ENCODE data around the gene CNTNAP2.

CNTNAP2 gene

DNA sequence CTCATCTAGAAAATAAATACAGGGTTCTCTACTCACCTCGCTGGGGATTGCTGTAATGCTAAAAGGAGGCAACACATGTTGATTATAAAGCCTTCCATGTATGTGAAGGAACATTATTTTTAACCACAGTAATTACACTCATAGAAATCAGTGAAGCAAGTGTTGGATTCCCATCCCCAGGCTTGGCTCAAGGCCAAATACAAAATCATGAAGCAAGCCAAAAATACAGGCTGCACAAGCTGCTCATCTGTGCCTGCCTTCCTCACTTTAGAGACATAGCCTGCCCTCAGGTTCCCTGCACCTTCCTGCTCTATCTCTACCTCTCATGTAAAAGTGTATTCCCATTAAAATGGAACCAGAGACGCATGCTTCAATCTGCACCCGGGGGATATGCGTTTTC lies 1396.8 kb downstream of the CNTNAP2 start:
- H3K9ac ChIP-seq (ENCODE audit: low read depth in 1 of 2, low read length in 2 of 2) = no peak overlapping the region
- no peaks in the 10 kb centered on the region for H3K4me1 ChIP-seq (ENCODE audit: control insufficient read depth in 2 of 2, insufficient read depth in 2 of 2, low read length in 2 of 2)
- H3K27ac ChIP-seq (ENCODE audit: low read depth in 2 of 2, low read length in 2 of 2) = no peak overlapping the region
- no peaks in the 10 kb centered on the region for H3K36me3 ChIP-seq (ENCODE audit: control insufficient read depth in 2 of 2, insufficient read depth in 2 of 2, low read length in 2 of 2)
- no peaks in the 10 kb centered on the region for H3K27me3 ChIP-seq (ENCODE audit: control insufficient read depth in 2 of 2, insufficient read depth in 2 of 2, low read length in 2 of 2)
- H3K4me3 ChIP-seq (ENCODE audit: low read length in 2 of 2) = no peak overlapping the region
- no peaks in the 10 kb centered on the region for H3K9me3 ChIP-seq (ENCODE audit: control insufficient read depth in 2 of 2, low read length in 2 of 2)

- no peaks in the 10 kb centered on the region for H3K36me3 ChIP-seq (ENCODE audit: control insufficient read depth in 2 of 2, insufficient read depth in 2 of 2, low read length in 2 of 2)
- H3K9ac ChIP-seq (ENCODE audit: low read depth in 1 of 2, low read length in 2 of 2) = no peak overlapping the region
- H3K4me3 ChIP-seq (ENCODE audit: low read length in 2 of 2) = no peak overlapping the region
- H3K4me1 ChIP-seq (ENCODE audit: control insufficient read depth in 2 of 2, insufficient read depth in 2 of 2, low read length in 2 of 2) = no peaks in the 10 kb centered on the region
- no peaks in the 10 kb centered on the region for H3K27me3 ChIP-seq (ENCODE audit: control insufficient read depth in 2 of 2, insufficient read depth in 2 of 2, low read length in 2 of 2)
- H3K27ac ChIP-seq (ENCODE audit: low read depth in 2 of 2, low read length in 2 of 2) = no peak overlapping the region
- no peaks in the 10 kb centered on the region for H3K9me3 ChIP-seq (ENCODE audit: control insufficient read depth in 2 of 2, low read length in 2 of 2)
Observed at GRCh38 chr7:147516391-147516790, 1399.8 kb downstream of the CNTNAP2 start.

GRCh38 chr7:147519062-147519461 lies 1402.5 kb downstream of the CNTNAP2 start:
- H3K27me3 ChIP-seq (ENCODE audit: control insufficient read depth in 2 of 2, insufficient read depth in 2 of 2, low read length in 2 of 2) = no peaks in the 10 kb centered on the region
- no peak overlapping the region for H3K4me3 ChIP-seq (ENCODE audit: low read length in 2 of 2)
- H3K9me3 ChIP-seq (ENCODE audit: control insufficient read depth in 2 of 2, low read length in 2 of 2) = no peaks in the 10 kb centered on the region
- H3K36me3 ChIP-seq (ENCODE audit: control insufficient read depth in 2 of 2, insufficient read depth in 2 of 2, low read length in 2 of 2) = no peaks in the 10 kb centered on the region
- H3K9ac ChIP-seq (ENCODE audit: low read depth in 1 of 2, low read length in 2 of 2) = no peak overlapping the region
- no peak overlapping the region for H3K27ac ChIP-seq (ENCODE audit: low read depth in 2 of 2, low read length in 2 of 2)
- H3K4me1 ChIP-seq (ENCODE audit: control insufficient read depth in 2 of 2, insufficient read depth in 2 of 2, low read length in 2 of 2) = no peaks in the 10 kb centered on the region

- no peak overlapping the region for H3K4me3 ChIP-seq (ENCODE audit: low read length in 2 of 2)
- no peaks in the 10 kb centered on the region for H3K36me3 ChIP-seq (ENCODE audit: control insufficient read depth in 2 of 2, insufficient read depth in 2 of 2, low read length in 2 of 2)
- H3K9ac ChIP-seq (ENCODE audit: low read depth in 1 of 2, low read length in 2 of 2) = no peak overlapping the region
- no peaks in the 10 kb centered on the region for H3K4me1 ChIP-seq (ENCODE audit: control insufficient read depth in 2 of 2, insufficient read depth in 2 of 2, low read length in 2 of 2)
- no peaks in the 10 kb centered on the region for H3K9me3 ChIP-seq (ENCODE audit: control insufficient read depth in 2 of 2, low read length in 2 of 2)
- no peak overlapping the region for H3K27ac ChIP-seq (ENCODE audit: low read depth in 2 of 2, low read length in 2 of 2)
- H3K27me3 ChIP-seq (ENCODE audit: control insufficient read depth in 2 of 2, insufficient read depth in 2 of 2, low read length in 2 of 2) = no peaks in the 10 kb centered on the region
Observed at GRCh38 chr7:147523056-147523455, 1406.5 kb downstream of the CNTNAP2 start.

- Histone ChIP-seq H3K9ac (ENCODE audit: low read depth in 1 of 2, low read length in 2 of 2) (no peak overlapping the region), H3K27me3 (ENCODE audit: control insufficient read depth in 2 of 2, insufficient read depth in 2 of 2, low read length in 2 of 2) (no peaks in the 10 kb centered on the region), H3K4me1 (ENCODE audit: control insufficient read depth in 2 of 2, insufficient read depth in 2 of 2, low read length in 2 of 2) (no peaks in the 10 kb centered on the region), H3K9me3 (ENCODE audit: control insufficient read depth in 2 of 2, low read length in 2 of 2) (no peaks in the 10 kb centered on the region), H3K4me3 (ENCODE audit: low read length in 2 of 2) (no peak overlapping the region), H3K27ac (ENCODE audit: low read depth in 2 of 2, low read length in 2 of 2) (no peak overlapping the region), H3K36me3 (ENCODE audit: control insufficient read depth in 2 of 2, insufficient read depth in 2 of 2, low read length in 2 of 2) (no peaks in the 10 kb centered on the region)
Observed at GRCh38 chr7:147524726-147525250, 1408.2 kb downstream of the CNTNAP2 start.

- H3K9ac ChIP-seq (ENCODE audit: low read depth in 1 of 2, low read length in 2 of 2) = no peak overlapping the region
- H3K27me3 ChIP-seq (ENCODE audit: control insufficient read depth in 2 of 2, insufficient read depth in 2 of 2, low read length in 2 of 2) = no peaks in the 10 kb centered on the region
- H3K9me3 ChIP-seq (ENCODE audit: control insufficient read depth in 2 of 2, low read length in 2 of 2) = no peaks in the 10 kb centered on the region
- H3K4me1 ChIP-seq (ENCODE audit: control insufficient read depth in 2 of 2, insufficient read depth in 2 of 2, low read length in 2 of 2) = no peaks in the 10 kb centered on the region
- no peaks in the 10 kb centered on the region for H3K36me3 ChIP-seq (ENCODE audit: control insufficient read depth in 2 of 2, insufficient read depth in 2 of 2, low read length in 2 of 2)
- H3K27ac ChIP-seq (ENCODE audit: low read depth in 2 of 2, low read length in 2 of 2) = no peak overlapping the region
- H3K4me3 ChIP-seq (ENCODE audit: low read length in 2 of 2) = no peak overlapping the region
Observed at GRCh38 chr7:147525325-147525724, 1408.7 kb downstream of the CNTNAP2 start.

DNA sequence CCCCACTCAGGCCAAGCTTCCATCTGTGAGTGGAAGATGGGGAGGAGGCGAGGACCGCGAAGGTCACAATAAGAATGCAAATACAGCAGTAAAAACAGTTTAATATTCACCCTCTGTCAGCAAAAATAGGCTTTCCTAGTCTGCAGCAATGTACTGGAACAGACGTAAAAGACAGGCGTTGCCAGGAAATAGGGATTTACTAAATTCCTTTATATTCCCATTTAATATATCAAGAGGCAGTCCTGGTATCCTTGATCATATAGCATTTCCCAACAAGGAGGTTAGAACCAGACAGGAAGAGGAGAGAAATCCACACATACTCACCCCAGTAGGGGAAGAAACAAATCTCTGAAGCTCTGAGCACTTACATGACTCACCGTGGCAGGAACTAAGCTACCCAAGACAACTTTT lies 1419.1 kb downstream of the CNTNAP2 start:
- H3K4me1 ChIP-seq (ENCODE audit: control insufficient read depth in 2 of 2, insufficient read depth in 2 of 2, low read length in 2 of 2) = no peaks in the 10 kb centered on the region
- H3K4me3 ChIP-seq (ENCODE audit: low read length in 2 of 2) = no peak overlapping the region
- H3K9me3 ChIP-seq (ENCODE audit: control insufficient read depth in 2 of 2, low read length in 2 of 2) = no peaks in the 10 kb centered on the region
- no peak overlapping the region for H3K9ac ChIP-seq (ENCODE audit: low read depth in 1 of 2, low read length in 2 of 2)
- no peaks in the 10 kb centered on the region for H3K36me3 ChIP-seq (ENCODE audit: control insufficient read depth in 2 of 2, insufficient read depth in 2 of 2, low read length in 2 of 2)
- H3K27ac ChIP-seq (ENCODE audit: low read depth in 2 of 2, low read length in 2 of 2) = no peak overlapping the region
- no peaks in the 10 kb centered on the region for H3K27me3 ChIP-seq (ENCODE audit: control insufficient read depth in 2 of 2, insufficient read depth in 2 of 2, low read length in 2 of 2)

- Histone ChIP-seq H3K27me3 (ENCODE audit: control insufficient read depth in 2 of 2, insufficient read depth in 2 of 2, low read length in 2 of 2) (no peaks in the 10 kb centered on the region), H3K4me3 (ENCODE audit: low read length in 2 of 2) (no peak overlapping the region), H3K9ac (ENCODE audit: low read depth in 1 of 2, low read length in 2 of 2) (no peak overlapping the region), H3K27ac (ENCODE audit: low read depth in 2 of 2, low read length in 2 of 2) (no peak overlapping the region), H3K36me3 (ENCODE audit: control insufficient read depth in 2 of 2, insufficient read depth in 2 of 2, low read length in 2 of 2) (no peaks in the 10 kb centered on the region), H3K4me1 (ENCODE audit: control insufficient read depth in 2 of 2, insufficient read depth in 2 of 2, low read length in 2 of 2) (no peaks in the 10 kb centered on the region), H3K9me3 (ENCODE audit: control insufficient read depth in 2 of 2, low read length in 2 of 2) (peaks cover 0 to 2% of the 10 kb centered on the region in 2 donors)
Observed at GRCh38 chr7:147539685-147540084, 1423.1 kb downstream of the CNTNAP2 start.

DNA sequence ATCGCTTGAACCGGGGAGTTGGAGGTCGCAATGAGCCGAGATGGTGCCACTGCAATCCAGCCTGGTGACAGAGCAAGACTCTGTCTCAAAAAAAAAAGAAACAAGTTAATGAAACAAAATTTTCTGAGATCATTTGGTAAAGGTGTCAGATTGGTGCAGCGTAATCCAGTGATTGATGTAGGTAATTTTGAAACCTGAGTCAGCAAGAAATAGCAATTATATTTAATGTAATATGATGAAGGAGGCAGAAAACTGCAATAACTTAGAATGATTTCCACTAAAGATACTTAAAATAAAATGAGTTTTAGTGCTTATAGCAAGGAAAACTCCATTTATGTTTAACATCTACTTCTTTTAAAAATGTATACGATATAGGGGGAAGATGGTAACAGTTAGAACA lies 1424.1 kb downstream of the CNTNAP2 start:
- Histone ChIP-seq H3K9ac (ENCODE audit: low read depth in 1 of 2, low read length in 2 of 2) (no peak overlapping the region), H3K27ac (ENCODE audit: low read depth in 2 of 2, low read length in 2 of 2) (no peak overlapping the region), H3K9me3 (ENCODE audit: control insufficient read depth in 2 of 2, low read length in 2 of 2) (peaks cover 0 to 2% of the 10 kb centered on the region in 2 donors), H3K36me3 (ENCODE audit: control insufficient read depth in 2 of 2, insufficient read depth in 2 of 2, low read length in 2 of 2) (no peaks in the 10 kb centered on the region), H3K4me1 (ENCODE audit: control insufficient read depth in 2 of 2, insufficient read depth in 2 of 2, low read length in 2 of 2) (no peaks in the 10 kb centered on the region), H3K27me3 (ENCODE audit: control insufficient read depth in 2 of 2, insufficient read depth in 2 of 2, low read length in 2 of 2) (no peaks in the 10 kb centered on the region), H3K4me3 (ENCODE audit: low read length in 2 of 2) (no peak overlapping the region)

DNA sequence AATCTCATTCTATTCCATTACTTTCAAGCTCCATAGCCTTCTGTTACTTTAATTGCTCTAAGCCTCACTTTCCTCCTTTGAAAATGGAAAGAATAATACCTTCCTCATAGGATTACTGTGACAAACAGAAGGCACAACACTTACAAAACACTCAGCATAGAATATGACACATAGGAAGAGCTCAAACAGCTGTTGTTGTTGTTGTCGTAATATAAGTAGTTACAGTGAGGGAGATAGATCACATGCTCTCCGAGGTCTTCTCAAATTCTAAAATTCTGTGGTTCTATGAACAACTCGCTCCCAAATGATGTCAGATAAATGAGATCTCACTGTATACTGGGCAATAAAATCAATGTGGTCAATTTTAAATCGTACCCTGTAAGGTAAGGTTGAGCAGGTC lies 1424.7 kb downstream of the CNTNAP2 start:
- H3K9me3 ChIP-seq (ENCODE audit: control insufficient read depth in 2 of 2, low read length in 2 of 2) = peaks cover 0 to 2% of the 10 kb centered on the region in 2 donors
- no peaks in the 10 kb centered on the region for H3K36me3 ChIP-seq (ENCODE audit: control insufficient read depth in 2 of 2, insufficient read depth in 2 of 2, low read length in 2 of 2)
- no peak overlapping the region for H3K27ac ChIP-seq (ENCODE audit: low read depth in 2 of 2, low read length in 2 of 2)
- no peak overlapping the region for H3K9ac ChIP-seq (ENCODE audit: low read depth in 1 of 2, low read length in 2 of 2)
- H3K4me3 ChIP-seq (ENCODE audit: low read length in 2 of 2) = no peak overlapping the region
- no peaks in the 10 kb centered on the region for H3K4me1 ChIP-seq (ENCODE audit: control insufficient read depth in 2 of 2, insufficient read depth in 2 of 2, low read length in 2 of 2)
- H3K27me3 ChIP-seq (ENCODE audit: control insufficient read depth in 2 of 2, insufficient read depth in 2 of 2, low read length in 2 of 2) = no peaks in the 10 kb centered on the region
